Stomach (tissue), 9 donors: ENCODE results near the gene CDH23. TPM values are rescaled to one million over a fixed set of nuclear protein-coding genes. Genes with fewer than 3 reads are reported as not detected.

Experiments
- DNase-seq, 2 donors: peaks; one replicate each; pipeline versions ENCODE4 v3.0.0 to v3.0.0-alpha.2; 2013 to 2019
- H3K27ac ChIP-seq, 5 donors: fragments of 200-600 bp in 4 of 5; sonication (generic) in 4 of 5; one replicate each; pipeline ENCODE4 v1.5.1; 2013 to 2019; ENCODE audit warnings: mild to moderate bottlenecking in 1 of 5, moderate library complexity in 1 of 5
- H3K27me3 ChIP-seq, 3 donors: fragments of 200-600 bp; sonication (generic); one replicate each; pipeline ENCODE4 v1.5.1; 2017 to 2019; ENCODE audit warnings: mixed run types in 1 of 3
- H3K36me3 ChIP-seq, 4 donors: fragments of 200-600 bp; sonication (generic); 1 replicate in 3 of 4; 2 replicates in 1 of 4; pipeline ENCODE4 v1.5.1; 2016 to 2019
- H3K4me1 ChIP-seq, 4 donors: fragments of 200-600 bp; sonication (generic); one replicate each; pipeline ENCODE4 v1.5.1; 2016 to 2019
- H3K4me3 ChIP-seq, 4 donors: fragments of 200-600 bp; sonication (generic) in 3 of 4; one replicate each; pipeline ENCODE4 v1.5.1; 2016 to 2019; ENCODE audit warnings: mild to moderate bottlenecking in 1 of 4
- H3K9me3 ChIP-seq, 4 donors: fragments of 200-600 bp; sonication (generic); one replicate each; pipeline ENCODE4 v1.5.1; 2016 to 2019
- CTCF ChIP-seq, 7 experiments: fragments of 450-650 bp in 4 of 7; fragments of 200-600 bp in 3 of 7; sonication (generic) in 3 of 7; IDR thresholded peaks; one replicate each; pipeline ENCODE4 v1.5.1; 2016 to 2019; ENCODE audit warnings: antibody characterized with exemption in 7 of 7, control low read depth in 2 of 7, mild to moderate bottlenecking in 1 of 7
- EP300 ChIP-seq: sonication (generic); formaldehyde crosslinking; IDR thresholded peaks from one replicate; pipeline ENCODE4 v1.6.1; 2017; ENCODE audit warnings: antibody characterized with exemption
- POLR2A ChIP-seq, 4 donors: fragments of 450-650 bp; IDR thresholded peaks; one replicate each; pipeline ENCODE4 v1.6.1; 2016; ENCODE audit warnings: antibody characterized with exemption in 4 of 4, control low read depth in 2 of 4, mild to moderate bottlenecking in 1 of 4, moderate library complexity in 1 of 4
- POLR2AphosphoS5 ChIP-seq, 3 donors: sonication (generic); formaldehyde crosslinking; IDR thresholded peaks; one replicate each; pipeline ENCODE4 v1.6.1; 2016; ENCODE audit warnings: antibody characterized with exemption in 3 of 3
- WGBS, 5 donors: extraction: QIAGEN DNeasy Blood & Tissue Kit in 3 of 5; methylation state at CpG; one replicate each; pipeline versions ENCODE4 v1.1.5 to v1.1.7; 2013 to 2018; 5-methylcytosine and 5-hydroxymethylcytosine counted together
- intact Hi-C: fragments of 100-400 bp; cut with DNase I; formaldehyde crosslinking; loops from one replicate; pipeline ENCODE4 v1.15.1; 2023; ENCODE audit warnings: low total_unique reads
- polyA plus RNA-seq, 3 donors: library from polyadenylated mRNA; stranded (reverse); fragments of 200-250 nt; gene quantifications; one replicate each; pipeline ENCODE4 v1.2.3, GENCODE V29; 2013
- total RNA-seq, 5 donors: library from RNA; depleted of rRNA; stranded (reverse); fragments of >200 nt; gene quantifications; one replicate each; pipeline versions ENCODE4 v1.1.0 to v1.2.3, GENCODE V29; 2014 to 2016
- donor health status: healthy with polysubstance abuse.
- donor health status: Bipolar disorder and iron deficiency.
- donor health status: healthy.

Gene CDH23
- total and polyA plus RNA-seq, 8 donors: 0.31 to 8.2 (median 2.2) TPM

- Histone ChIP-seq H3K4me3 (no peak overlapping the region), H3K4me1 (peaks cover 35 to 59% (median 47%) of the 10 kb centered on the region in 4 donors), H3K36me3 (no peaks in the 10 kb centered on the region), H3K27me3 (no peaks in the 10 kb centered on the region), H3K27ac (peak overlapping the region in 2 of 5 donors; percentile 33 to 38), H3K9me3 (no peaks in the 10 kb centered on the region)
- 45 to 71% (median 50%) methylated on average over 2 of the region's 2 CpGs for WGBS, 5 donors
- intact Hi-C loops: no loop called here
- DNase-seq: peak in 1 of 2 donors; percentile 60
- no peak for TF ChIP-seq CTCF (IDR thresholded peaks at IDR 0.05)
- no peak for TF ChIP-seq EP300
- no peak for TF ChIP-seq POLR2AphosphoS5 (IDR thresholded peaks at IDR 0.05)
- TF ChIP-seq POLR2A (IDR thresholded peaks at IDR 0.05): no peak
These were observed 320.8 kb downstream of the CDH23 start for GRCh38 chr10:71717551-71717951.

- no peak for TF ChIP-seq CTCF (IDR thresholded peaks at IDR 0.05)
- no peak for TF ChIP-seq POLR2AphosphoS5 (IDR thresholded peaks at IDR 0.05)
- no peak for TF ChIP-seq EP300
- intact Hi-C loops: no loop called here
- Histone ChIP-seq H3K36me3 (no peaks in the 10 kb centered on the region), H3K27ac (peak overlapping the region in 2 of 5 donors; percentile 32 to 33), H3K4me1 (peaks cover 28 to 52% (median 41%) of the 10 kb centered on the region in 4 donors), H3K4me3 (no peak overlapping the region), H3K9me3 (no peaks in the 10 kb centered on the region), H3K27me3 (no peaks in the 10 kb centered on the region)
- WGBS, 5 donors: 83 to 87% (median 85%) methylated on average over 10 of the region's 10 CpGs
- DNase-seq: no peak
These were observed 321.5 kb downstream of the CDH23 start for GRCh38 chr10:71718165-71718698.

- Histone ChIP-seq H3K27ac (peak overlapping the region in 2 of 5 donors; percentile 33 to 46), H3K27me3 (no peaks in the 10 kb centered on the region), H3K4me3 (no peak overlapping the region), H3K9me3 (no peaks in the 10 kb centered on the region), H3K36me3 (no peaks in the 10 kb centered on the region), H3K4me1 (peaks cover 20 to 44% (median 33%) of the 10 kb centered on the region in 4 donors)
- intact Hi-C loops: no loop called here
- TF ChIP-seq POLR2AphosphoS5 (IDR thresholded peaks at IDR 0.05): no peak
- no peak for TF ChIP-seq CTCF (IDR thresholded peaks at IDR 0.05)
- no peak for TF ChIP-seq EP300
- no peak for TF ChIP-seq POLR2A (IDR thresholded peaks at IDR 0.05)
- peak in 1 of 2 donors; percentile 51 for DNase-seq
- 75 to 88% (median 81%) methylated on average over 7 of the region's 7 CpGs for WGBS, 5 donors
These were observed 322.3 kb downstream of the CDH23 start for GRCh38 chr10:71719042-71719441.

GRCh38 chr10:71719464-71720201, 322.9 kb downstream of the CDH23 start, which contains the start of gene C10orf105:
C10orf105 (minus strand) TSS chr10:71719778; CDS start chr10:71716337, 3,441 bp downstream.
- Histone ChIP-seq H3K36me3 (no peaks in the 10 kb centered on the region), H3K27ac (peak within 1 kb of the TSS in 2 of 5 donors; percentile 33 to 46), H3K4me1 (peaks cover 14 to 38% (median 27%) of the 10 kb centered on the region in 4 donors), H3K4me3 (no peak within 1 kb of the TSS), H3K9me3 (no peaks in the 10 kb centered on the region), H3K27me3 (no peaks in the 10 kb centered on the region)
- TF ChIP-seq CTCF (IDR thresholded peaks at IDR 0.05): no peak
- no peak for TF ChIP-seq EP300
- no peak for TF ChIP-seq POLR2A (IDR thresholded peaks at IDR 0.05)
- no peak for TF ChIP-seq POLR2AphosphoS5 (IDR thresholded peaks at IDR 0.05)
- intact Hi-C loops: no loop called here
- WGBS, 5 donors: 88 to 94% (median 91%) methylated on average over 13 to 14 of the region's 14 CpGs
- no peak for DNase-seq
